ENCODE results near the gene HNRNPAB. TPM values are rescaled to one million over a fixed set of nuclear protein-coding genes. Genes with fewer than 3 reads are reported as not detected.

The HNRNPAB gene
- total and polyA plus RNA-seq, 2 experiments from 2014 or later: 85.2 to 175 TPM

- Histone ChIP-seq H3K9me3 (ENCODE audit: low read depth) (no peaks in the 10 kb centered on the region), H4K20me1 (ENCODE audit: insufficient read depth, poor library complexity, severe bottlenecking) (peaks cover 51% of the 10 kb centered on the region), H3K27ac (peak overlapping the region; percentile 94), H3K9me2 (replicated peaks; ENCODE audit: insufficient read depth) (no peaks in the 10 kb centered on the region), H3K36me3 (replicated peaks; ENCODE audit: insufficient read depth, low read depth) (no peaks in the 10 kb centered on the region), H3K79me2 (peaks cover 42% of the 10 kb centered on the region), H3K4me2 (peak overlapping the region; percentile 93), H3K4me3 (peak overlapping the region; percentile 90), H3K27me3 (no peaks in the 10 kb centered on the region), H2AFZ (no peak overlapping the region), H3K4me1 (ENCODE audit: insufficient read depth) (peaks cover 26% of the 10 kb centered on the region)
- TF ChIP-seq EZH2phosphoT487 (IDR thresholded peaks at IDR 0.05; ENCODE audit: low read depth, severe bottlenecking, unreplicated experiment) (no peak), CTCF (IDR thresholded peaks at IDR 0.05; ENCODE audit: poor library complexity) (no peak), EZH2 (IDR thresholded peaks at IDR 0.05; ENCODE audit: borderline replicate concordance) (no peak)
- WGBS (ENCODE audit: low lambda C conversion rate, missing lambda C conversion rate): 48% methylated on average over 12 of the region's 12 CpGs
- DNase-seq (ENCODE audit: low spot score): no peak
These were observed 2.1 kb downstream of the HNRNPAB start for GRCh38 chr5:178206166-178207101.

- H3K27me3 ChIP-seq: no peaks in the 10 kb centered on the region
- no peaks in the 10 kb centered on the region for H3K9me3 ChIP-seq (ENCODE audit: low read depth)
- peaks cover 42% of the 10 kb centered on the region for H3K79me2 ChIP-seq
- H3K36me3 ChIP-seq (replicated peaks; ENCODE audit: insufficient read depth, low read depth): no peaks in the 10 kb centered on the region
- H3K4me1 ChIP-seq (ENCODE audit: insufficient read depth): peaks cover 26% of the 10 kb centered on the region
- no peaks in the 10 kb centered on the region for H3K9me2 ChIP-seq (replicated peaks; ENCODE audit: insufficient read depth)
- DNase-seq (ENCODE audit: low spot score): no peak
- no peak for TF ChIP-seq EZH2 (IDR thresholded peaks at IDR 0.05; ENCODE audit: borderline replicate concordance)
- no peak for TF ChIP-seq EZH2phosphoT487 (IDR thresholded peaks at IDR 0.05; ENCODE audit: low read depth, severe bottlenecking, unreplicated experiment)
- no peak for TF ChIP-seq CTCF (IDR thresholded peaks at IDR 0.05; ENCODE audit: poor library complexity)
- H4K20me1 ChIP-seq (ENCODE audit: insufficient read depth, poor library complexity, severe bottlenecking): peaks cover 51% of the 10 kb centered on the region
- H3K4me3 ChIP-seq: no peak overlapping the region
- 92% methylated on average over 5 of the region's 5 CpGs for WGBS (ENCODE audit: low lambda C conversion rate, missing lambda C conversion rate)
- peak overlapping the region; percentile 93 for H3K4me2 ChIP-seq
- peak overlapping the region; percentile 40 for H3K27ac ChIP-seq
- H2AFZ ChIP-seq: no peak overlapping the region
These were observed 3.0 kb downstream of the HNRNPAB start for GRCh38 chr5:178207183-178207916.

GRCh38 chr5:178207917-178208280, 3.6 kb downstream of the HNRNPAB start:
- Histone ChIP-seq H3K36me3 (replicated peaks; ENCODE audit: insufficient read depth, low read depth) (no peaks in the 10 kb centered on the region), H3K4me1 (ENCODE audit: insufficient read depth) (peaks cover 30% of the 10 kb centered on the region), H3K9me2 (replicated peaks; ENCODE audit: insufficient read depth) (no peaks in the 10 kb centered on the region), H4K20me1 (ENCODE audit: insufficient read depth, poor library complexity, severe bottlenecking) (peaks cover 51% of the 10 kb centered on the region), H2AFZ (no peak overlapping the region), H3K27me3 (no peaks in the 10 kb centered on the region), H3K27ac (peak overlapping the region; percentile 40), H3K4me3 (no peak overlapping the region), H3K79me2 (peaks cover 42% of the 10 kb centered on the region), H3K9me3 (ENCODE audit: low read depth) (no peaks in the 10 kb centered on the region), H3K4me2 (peak overlapping the region; percentile 25)
- TF ChIP-seq EZH2phosphoT487 (IDR thresholded peaks at IDR 0.05; ENCODE audit: low read depth, severe bottlenecking, unreplicated experiment) (no peak), EZH2 (IDR thresholded peaks at IDR 0.05; ENCODE audit: borderline replicate concordance) (no peak), CTCF (IDR thresholded peaks at IDR 0.05; ENCODE audit: poor library complexity) (no peak)
- DNase-seq (ENCODE audit: low spot score): no peak
- WGBS (ENCODE audit: low lambda C conversion rate, missing lambda C conversion rate): 95% methylated on average over 1 of the region's 1 CpG
